Measurements from ENCODE around the gene TMED4. TPM values are rescaled to one million over a fixed set of nuclear protein-coding genes. Genes with fewer than 3 reads are reported as not detected.
"Not testable (repeated sequence)": the region's sequence is repeated elsewhere in the genome, so short reads cannot be mapped to it uniquely, and the experiment has no call there.

TMED4 gene
- total RNA-seq, 1 donor = 133 TPM

GRCh38 chr7:44608916-44609648 lies 27.1 kb upstream of the TMED4 start:
- peak in 1 of 3 donors; percentile 29 for DNase-seq (ENCODE audit: low read depth in 2 of 3, low spot score in 2 of 3)

- DNase-seq (ENCODE audit: low read depth in 2 of 3, low spot score in 2 of 3) = no peak
Observed at GRCh38 chr7:44607141-44608068, 25.4 kb upstream of the TMED4 start.

- peak; percentile 98 to 100 (median 99) for DNase-seq (ENCODE audit: low read depth in 2 of 3, low spot score in 2 of 3)
Observed at GRCh38 chr7:44606341-44607140, 24.5 kb upstream of the TMED4 start, which contains the start of gene OGDH. Gene OGDH, plus strand, starts transcription at chr7:44606627. Its CDS starts 17,717 bp downstream, at chr7:44624344.

GRCh38 chr7:44604941-44605340 lies 22.9 kb upstream of the TMED4 start:
- DNase-seq (ENCODE audit: low read depth in 2 of 3, low spot score in 2 of 3) = no peak

GRCh38 chr7:44603193-44603592 lies 21.2 kb upstream of the TMED4 start:
- DNase-seq (ENCODE audit: low read depth in 2 of 3, low spot score in 2 of 3) = no peak

- no peak for DNase-seq (ENCODE audit: low read depth in 2 of 3, low spot score in 2 of 3)
Observed at GRCh38 chr7:44602576-44602910, 20.5 kb upstream of the TMED4 start.

- no peak for DNase-seq (ENCODE audit: low read depth in 2 of 3, low spot score in 2 of 3)
Observed at GRCh38 chr7:44599222-44599621, 17.2 kb upstream of the TMED4 start.

GRCh38 chr7:44597181-44597580 lies 15.2 kb upstream of the TMED4 start:
- not testable (repeated sequence) for DNase-seq (ENCODE audit: low read depth in 2 of 3, low spot score in 2 of 3)

- no peak for DNase-seq (ENCODE audit: low read depth in 2 of 3, low spot score in 2 of 3)
Observed at GRCh38 chr7:44595934-44596635, 14.1 kb upstream of the TMED4 start.

GRCh38 chr7:44590910-44591309 lies 8.9 kb upstream of the TMED4 start:
- no peak for DNase-seq (ENCODE audit: low read depth in 2 of 3, low spot score in 2 of 3)

GRCh38 chr7:44587843-44588711 lies 6.0 kb upstream of the TMED4 start:
- peak in 2 of 3 donors; percentile 68 to 84 for DNase-seq (ENCODE audit: low read depth in 2 of 3, low spot score in 2 of 3)

- DNase-seq (ENCODE audit: low read depth in 2 of 3, low spot score in 2 of 3) = no peak
Observed at GRCh38 chr7:44583146-44583865, 1.3 kb upstream of the TMED4 start.

GRCh38 chr7:44580945-44581878 lies 819 bp downstream of the TMED4 start:
- peak in 1 of 3 donors; percentile 15 for DNase-seq (ENCODE audit: low read depth in 2 of 3, low spot score in 2 of 3)

- no peak for DNase-seq (ENCODE audit: low read depth in 2 of 3, low spot score in 2 of 3)
Observed at GRCh38 chr7:44576228-44576627, 5.8 kb downstream of the TMED4 start.

- DNase-seq (ENCODE audit: low read depth in 2 of 3, low spot score in 2 of 3) = no peak
Observed at GRCh38 chr7:44575054-44575453, 7.0 kb downstream of the TMED4 start.

- no peak for DNase-seq (ENCODE audit: low read depth in 2 of 3, low spot score in 2 of 3)
Observed at GRCh38 chr7:44574287-44574872, 7.7 kb downstream of the TMED4 start.

All from hematopoietic multipotent progenitor cell (in vitro differentiated cells).